ENCODE measurements around the gene KRTAP19-1.
A peak's percentile ranks its signal among the peaks of the same experiment; 100 is the strongest.

Gene KRTAP19-1

GRCh38 chr21:30480145-30480544 lies at the start of gene KRTAP19-1:
Gene KRTAP19-1 (minus strand): TSS chr21:30480367. CDS start chr21:30480317, 50 bp downstream.
- DNase-seq: no peak

GRCh38 chr21:30518876-30519275 lies 38.7 kb upstream of the KRTAP19-1 start:
- no peak for DNase-seq

DNA sequence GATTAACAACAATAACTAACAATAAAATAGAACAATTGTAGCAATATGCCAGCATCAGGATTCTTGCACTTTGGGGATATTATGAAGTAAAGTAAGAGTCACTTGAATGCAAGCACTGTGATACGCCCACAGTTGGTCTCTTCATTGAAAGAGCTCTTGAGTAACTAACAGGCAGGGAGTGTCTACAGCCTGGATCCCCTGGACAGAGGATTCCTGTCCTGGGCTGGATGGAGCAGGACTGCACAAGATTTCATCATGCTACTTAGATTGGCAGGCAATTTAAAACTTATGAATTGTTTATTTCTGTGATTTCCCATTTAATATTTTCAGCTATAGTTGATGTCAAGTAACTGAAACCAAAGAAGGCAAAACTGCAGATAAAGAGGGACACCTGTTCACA lies 35.5 kb upstream of the KRTAP19-1 start:
- DNase-seq: no peak

- DNase-seq: peak; percentile 24
These were observed 25.5 kb upstream of the KRTAP19-1 start for GRCh38 chr21:30505621-30506205.

- DNase-seq: no peak
These were observed 21.9 kb upstream of the KRTAP19-1 start, which contains the start of gene KRTAP19-5 for GRCh38 chr21:30502041-30502440. Gene KRTAP19-5 (minus strand): TSS chr21:30502141. CDS start chr21:30502090, 51 bp downstream.

GRCh38 chr21:30497065-30497464 lies 16.9 kb upstream of the KRTAP19-1 start, which contains the start of gene KRTAP19-4:
Gene KRTAP19-4 (minus strand): TSS chr21:30497165. CDS start chr21:30497110, 55 bp downstream.
- DNase-seq: no peak

- no peak for DNase-seq
These were observed 11.8 kb upstream of the KRTAP19-1 start, which contains the start of gene KRTAP19-3 for GRCh38 chr21:30491963-30492428. Gene KRTAP19-3 (minus strand): TSS chr21:30492013. CDS start chr21:30491957, 56 bp downstream.

DNA sequence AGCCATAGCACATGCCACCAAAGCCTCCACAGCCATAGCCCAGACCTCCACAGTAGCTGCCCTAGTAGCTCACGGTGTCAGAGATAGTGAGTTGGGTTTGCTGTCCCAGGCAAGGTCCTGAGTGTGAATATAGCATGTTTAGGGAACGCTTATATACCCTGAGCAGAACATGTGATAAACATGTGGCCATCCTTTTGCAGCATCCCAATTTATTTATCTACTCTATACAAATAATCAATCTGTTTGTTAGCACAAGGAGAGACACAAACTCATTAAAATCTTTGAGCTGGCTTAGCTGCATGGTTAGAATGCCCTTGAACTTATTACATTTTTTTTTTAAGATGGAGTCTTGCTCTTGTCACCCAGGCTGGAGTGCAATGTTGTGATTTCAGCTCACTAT lies 7.2 kb upstream of the KRTAP19-1 start, which contains the start of gene KRTAP19-2:
TSS of gene KRTAP19-2 (minus strand) at position 101 of the 400 bp plus-strand sequence. CDS start at position 13, 88 bp downstream.
- DNase-seq: no peak

DNA sequence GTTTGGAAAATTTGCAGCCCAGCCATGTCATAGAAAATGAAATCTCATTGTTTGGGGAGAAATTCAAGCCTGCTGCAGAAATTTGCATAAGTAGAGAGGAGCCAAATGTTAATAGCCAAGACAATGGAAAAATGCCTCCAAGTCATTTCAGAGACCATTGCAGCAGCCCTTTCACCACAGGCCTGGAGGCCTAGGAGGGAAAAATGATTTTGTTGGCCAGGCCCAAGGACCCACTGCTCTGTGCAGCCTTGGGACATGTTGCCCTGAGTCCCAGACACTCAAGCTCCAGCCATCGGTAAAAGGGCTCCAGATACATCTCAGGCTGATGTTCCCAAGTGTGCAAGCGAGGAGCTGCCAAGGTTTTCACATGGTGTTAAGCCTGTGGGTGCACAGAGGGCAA lies 6.0 kb upstream of the KRTAP19-1 start:
- no peak for DNase-seq

DNA sequence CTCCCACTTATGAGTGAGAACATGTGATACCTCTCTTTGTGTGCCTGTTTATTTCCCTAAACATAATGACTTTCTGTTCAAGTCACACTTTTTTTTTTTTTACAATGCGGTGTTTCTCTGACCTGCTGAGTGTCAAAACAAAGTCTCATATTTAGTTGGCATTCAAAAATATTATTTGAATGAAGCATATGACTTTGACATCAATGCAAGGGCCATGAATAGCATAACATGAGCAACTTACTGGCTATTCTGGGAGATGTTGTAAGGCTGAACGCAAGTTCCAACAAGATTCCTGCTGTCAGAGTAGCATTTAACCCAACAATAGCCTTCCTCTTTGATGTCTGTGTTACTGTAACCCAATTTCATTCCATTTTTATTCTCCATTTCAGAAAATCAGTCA lies 2.0 kb upstream of the KRTAP19-1 start:
- no peak for DNase-seq

- no peak for DNase-seq
These were observed 908 bp downstream of the KRTAP19-1 start for GRCh38 chr21:30479259-30479658.

DNA sequence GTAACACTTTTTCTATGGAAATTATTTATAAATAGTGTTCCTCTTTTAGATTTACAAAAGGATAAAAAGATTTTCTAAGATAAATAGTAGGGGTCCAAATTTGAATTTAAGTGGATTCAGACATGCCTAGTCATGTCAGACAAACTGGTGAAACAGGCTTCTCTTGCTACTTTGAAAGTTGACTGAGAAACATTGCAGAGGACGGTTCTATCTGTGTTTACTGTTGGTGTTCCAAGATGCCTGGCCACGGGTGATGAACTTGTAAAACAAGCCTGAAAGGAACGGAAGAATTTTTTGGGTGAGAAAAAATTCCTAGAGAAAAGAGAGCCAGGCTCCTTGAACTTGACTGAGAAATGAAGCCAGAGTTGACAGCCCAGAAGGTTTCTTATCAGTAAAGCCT lies 2.2 kb downstream of the KRTAP19-1 start:
- DNase-seq: no peak

GRCh38 chr21:30468900-30469714 lies 11.1 kb downstream of the KRTAP19-1 start:
- DNase-seq: no peak

DNA sequence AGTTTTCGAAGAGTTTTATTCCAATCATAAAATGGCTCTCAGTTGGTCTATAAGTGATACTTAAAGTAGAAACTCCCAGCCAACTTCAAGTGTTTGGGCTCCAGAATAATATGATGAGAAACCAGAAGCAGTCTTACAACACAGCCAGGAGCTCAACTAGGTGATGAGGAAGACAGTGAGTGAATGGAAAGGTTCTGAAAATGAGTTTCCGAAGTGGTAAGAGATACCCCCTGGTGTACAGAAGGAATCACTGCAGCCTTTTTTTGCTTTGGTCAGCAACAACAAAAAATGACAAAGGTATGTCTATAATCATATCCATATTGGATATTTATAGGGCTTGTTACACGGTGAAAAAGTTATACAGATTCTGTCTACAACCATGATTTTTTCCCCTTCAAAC lies 16.5 kb downstream of the KRTAP19-1 start:
- DNase-seq: peak; percentile 1

DNA sequence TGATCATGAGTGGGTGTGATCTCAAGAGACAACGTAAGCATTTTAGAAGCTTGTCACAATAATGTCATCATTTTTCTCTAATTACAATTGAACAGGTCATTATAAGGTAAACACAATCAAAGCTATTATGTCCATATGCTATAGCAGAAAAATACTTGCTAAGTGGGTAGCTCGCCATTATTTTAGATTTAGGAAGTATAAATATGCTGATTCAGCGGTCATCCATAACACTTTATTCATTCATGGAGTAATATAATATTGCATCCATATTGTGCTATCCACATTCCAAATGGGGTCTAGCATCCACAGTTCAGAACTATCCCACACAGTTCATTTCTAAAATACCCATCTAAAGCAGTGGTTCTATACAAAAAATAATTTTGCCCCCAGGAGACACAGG lies 31.7 kb downstream of the KRTAP19-1 start:
- no peak for DNase-seq

GRCh38 chr21:30447056-30447455 lies 33.1 kb downstream of the KRTAP19-1 start:
- no peak for DNase-seq

DNA sequence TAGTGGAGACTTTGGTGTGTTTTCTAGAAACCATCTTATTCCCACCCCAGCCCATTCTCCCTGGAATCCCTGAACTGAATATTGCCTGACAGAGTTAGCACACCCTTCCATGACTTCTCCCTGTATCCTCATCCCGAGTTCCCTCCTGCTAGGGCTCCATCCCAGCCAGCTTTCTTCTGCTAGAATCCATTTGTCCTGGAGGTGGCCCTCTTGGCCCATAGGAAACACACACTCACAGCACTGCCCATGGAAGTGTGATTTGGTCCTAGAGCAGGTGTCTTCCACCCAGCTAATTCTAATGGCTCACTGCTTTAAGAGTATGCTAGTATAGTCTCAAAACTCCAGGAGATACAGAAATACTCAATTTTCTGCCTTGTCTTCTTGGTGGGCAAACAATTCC lies 36.0 kb downstream of the KRTAP19-1 start:
- no peak for DNase-seq

- no peak for DNase-seq
These were observed 36.9 kb downstream of the KRTAP19-1 start for GRCh38 chr21:30443226-30443625.

DNA sequence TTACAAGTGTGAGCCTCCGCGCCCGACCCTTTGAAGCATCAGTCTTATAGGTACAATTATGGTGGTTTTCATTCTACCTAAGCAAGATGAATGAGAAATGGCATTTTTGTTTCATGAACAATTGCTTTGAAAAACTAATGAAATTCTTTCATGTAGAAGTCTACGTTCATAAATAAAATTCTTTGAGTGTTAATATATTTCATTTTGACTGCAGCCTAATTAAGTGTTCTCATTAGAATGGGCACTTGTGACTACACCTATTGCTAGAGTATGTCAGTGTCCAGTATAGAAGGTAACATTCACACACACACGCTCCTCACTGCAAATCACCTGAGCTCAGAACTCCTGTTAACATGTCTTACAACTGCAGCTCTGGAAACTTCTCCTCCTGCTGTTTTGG lies 40.2 kb downstream of the KRTAP19-1 start, which contains the start of gene KRTAP15-1:
TSS of gene KRTAP15-1 (plus strand) at position 301 of the 400 bp plus-strand sequence. CDS start at position 354, 53 bp downstream.
- no peak for DNase-seq

DNA sequence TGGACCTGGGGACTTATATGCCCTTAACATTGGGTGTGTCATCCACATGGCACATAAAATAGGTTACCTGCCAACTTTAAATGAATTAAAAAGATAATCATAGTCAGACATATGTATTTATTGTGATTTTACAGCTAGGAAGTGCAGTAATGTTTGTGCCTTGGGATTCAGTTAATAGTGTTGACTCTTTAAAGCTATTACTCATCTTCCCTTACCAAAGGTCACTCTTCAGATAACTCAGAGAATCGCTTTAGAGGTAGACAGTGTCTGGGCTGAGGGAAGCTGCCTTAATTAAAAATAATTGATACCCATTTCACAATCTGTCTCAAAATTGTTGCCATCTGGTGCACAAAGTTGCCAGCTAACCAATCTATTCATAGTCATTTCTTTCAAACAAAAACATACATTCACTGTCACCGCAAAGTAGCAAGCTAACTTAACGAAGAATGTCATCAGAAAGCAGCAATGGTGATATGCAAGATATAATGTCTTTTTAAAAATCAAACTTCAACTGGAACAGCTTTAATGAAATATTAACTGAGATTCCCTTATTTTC lies 43.1 kb downstream of the KRTAP19-1 start:
- DNase-seq: no peak

DNA sequence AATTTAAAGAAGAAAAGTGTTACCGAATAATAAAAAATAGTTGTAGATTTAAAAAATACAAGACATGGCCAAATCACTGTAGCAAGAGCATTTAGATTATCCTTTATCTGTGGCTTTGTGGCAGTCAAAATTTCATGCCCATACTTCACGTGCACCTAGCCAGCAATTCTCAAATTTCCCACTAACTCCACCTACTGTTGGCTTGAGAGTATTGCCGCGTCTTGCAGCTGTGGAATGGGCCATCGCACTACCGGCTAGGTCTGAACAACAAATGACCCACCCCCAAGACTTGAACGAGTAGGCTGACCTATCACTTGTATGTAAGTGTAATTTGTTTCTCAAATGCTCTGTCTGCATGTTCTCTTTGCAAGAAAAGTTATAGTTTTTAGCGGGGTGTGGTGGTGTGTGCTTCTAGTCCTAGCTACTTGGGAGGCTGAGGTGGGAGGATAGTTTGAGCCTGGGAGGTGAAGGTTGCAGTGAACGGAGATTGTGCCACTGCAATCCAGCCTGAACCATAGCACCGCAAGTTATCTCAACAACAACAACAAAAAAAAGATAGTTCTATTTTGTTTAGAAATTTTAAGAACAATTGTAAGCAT lies 46.0 kb downstream of the KRTAP19-1 start:
- DNase-seq: peak; percentile 12

DNA sequence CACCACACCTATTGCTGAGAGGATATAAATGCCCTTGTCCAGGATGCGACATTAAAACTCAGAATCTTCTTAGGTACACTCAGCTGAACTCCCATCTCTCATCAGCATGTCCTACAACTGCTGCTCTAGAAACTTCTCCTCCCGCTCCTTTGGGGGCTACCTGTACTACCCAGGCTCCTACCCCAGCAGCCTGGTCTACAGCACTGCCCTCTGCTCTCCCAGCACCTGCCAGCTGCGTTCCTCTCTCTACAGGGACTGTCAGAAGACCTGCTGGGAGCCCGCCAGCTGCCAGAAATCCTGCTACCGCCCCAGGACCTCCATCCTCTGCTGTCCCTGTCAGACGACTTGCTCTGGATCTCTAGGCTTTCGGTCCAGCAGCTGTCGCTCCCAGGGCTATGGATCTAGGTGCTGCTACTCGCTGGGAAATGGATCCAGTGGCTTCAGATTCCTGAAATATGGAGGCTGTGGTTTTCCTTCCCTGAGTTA lies 50.0 kb downstream of the KRTAP19-1 start, which contains the start of gene KRTAP13-4:
TSS of gene KRTAP13-4 (plus strand) at position 51 of the 486 bp plus-strand sequence. CDS start at position 107, 56 bp downstream.
- no peak for DNase-seq

Measured in NCI-H1105 treated with DMSO at 0.1 percent for 48 hours (cell line).